ENCODE results near the gene RCOR2.

DNA sequence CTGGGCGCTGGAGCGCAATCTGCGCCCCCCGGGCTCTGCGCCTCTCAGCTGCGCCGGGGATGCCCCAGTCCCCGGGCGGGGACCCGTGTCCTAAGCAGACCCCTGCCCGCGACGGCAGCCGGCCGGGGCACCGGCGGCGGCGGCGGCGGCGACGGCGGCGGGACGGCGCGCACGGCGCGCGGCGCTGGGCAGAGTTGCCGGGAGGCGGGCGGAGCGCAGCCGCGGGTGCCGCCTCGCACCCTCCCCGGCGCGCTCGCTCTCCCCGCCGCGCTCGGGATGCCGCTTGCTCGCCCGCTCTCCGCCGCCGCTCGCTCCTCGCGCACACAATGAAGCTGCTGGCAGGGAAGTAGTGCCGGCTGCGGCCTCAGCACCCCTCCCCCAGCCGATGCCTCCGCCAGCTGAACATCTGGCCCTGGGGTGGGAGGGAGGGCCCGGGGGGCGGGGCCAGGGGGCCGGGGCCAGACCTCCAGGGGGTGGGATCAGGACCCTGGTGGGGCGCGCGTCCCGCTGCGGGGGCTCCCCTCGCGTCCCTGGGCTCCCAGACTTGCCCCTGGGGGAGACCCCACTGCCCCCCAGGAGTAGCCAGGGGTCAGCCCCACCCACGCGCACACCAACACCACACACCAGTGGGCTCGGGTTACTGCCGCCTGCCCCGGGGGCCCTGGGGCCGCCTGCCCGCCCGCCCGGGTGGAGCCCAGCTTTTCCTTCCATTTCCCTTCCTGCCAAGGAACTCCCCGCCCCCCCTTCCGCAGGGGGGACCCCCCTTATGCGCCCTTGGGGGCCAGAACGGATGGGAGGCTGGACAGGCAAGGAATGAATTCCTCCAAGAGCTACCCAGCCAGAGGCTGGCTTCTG, at the start of gene RCOR2:
- no peak for TF ChIP-seq POLR2A (IDR thresholded peaks at IDR 0.05; ENCODE audit: low read length)
- TF ChIP-seq GATA1 (IDR thresholded peaks at IDR 0.05; ENCODE audit: low read depth, low read length), result no peak

All from erythroblast (primary cell).